ENCODE measurements around the gene CDKN1C.

CDKN1C gene

GRCh38 chr11:2927121-2927800 is 41.7 kb upstream of the CDKN1C start:
- ATAC-seq: no peak
- Mint-ChIP-seq H3K27ac (peak overlapping the region in 1 of 2 donors; percentile 27), H3K4me3 (peak overlapping the region; percentile 71 to 89), H3K9me3 (no peaks in the 10 kb centered on the region), H3K27me3 (peaks cover 39% of the 10 kb centered on the region), H3K4me1 (peaks cover 41% of the 10 kb centered on the region)
- no peak for DNase-seq

GRCh38 chr11:2926611-2927051 is 41.1 kb upstream of the CDKN1C start:
- Mint-ChIP-seq H3K27ac (no peak overlapping the region), H3K9me3 (no peaks in the 10 kb centered on the region), H3K27me3 (peaks cover 37% of the 10 kb centered on the region), H3K4me3 (no peak overlapping the region), H3K4me1 (peaks cover 35% of the 10 kb centered on the region)
- DNase-seq (no peak), ATAC-seq (no peak)

- Mint-ChIP-seq H3K27me3 (peaks cover 31% of the 10 kb centered on the region), H3K4me1 (peaks cover 21% of the 10 kb centered on the region), H3K9me3 (no peaks in the 10 kb centered on the region), H3K4me3 (no peak overlapping the region), H3K27ac (no peak overlapping the region)
- DNase-seq (no peak), ATAC-seq (no peak)
Observed at GRCh38 chr11:2924821-2925675, 39.5 kb upstream of the CDKN1C start.

GRCh38 chr11:2924381-2924780 is 38.8 kb upstream of the CDKN1C start:
- Mint-ChIP-seq H3K4me1 (peaks cover 16% of the 10 kb centered on the region), H3K27me3 (peaks cover 31% of the 10 kb centered on the region), H3K27ac (peak overlapping the region in 1 of 2 donors; percentile 76), H3K4me3 (no peak overlapping the region), H3K9me3 (no peaks in the 10 kb centered on the region)
- no peak for DNase-seq
- ATAC-seq: no peak

GRCh38 chr11:2923446-2924375 is 38.1 kb upstream of the CDKN1C start:
- DNase-seq (no peak), ATAC-seq (no peak)
- H3K27me3 Mint-ChIP-seq: peaks cover 25% of the 10 kb centered on the region
- no peak overlapping the region for H3K27ac Mint-ChIP-seq
- no peaks in the 10 kb centered on the region for H3K9me3 Mint-ChIP-seq
- no peak overlapping the region for H3K4me3 Mint-ChIP-seq
- H3K4me1 Mint-ChIP-seq: peaks cover 11% of the 10 kb centered on the region

GRCh38 chr11:2922655-2923054 is 37.1 kb upstream of the CDKN1C start:
- Mint-ChIP-seq H3K4me3 (no peak overlapping the region), H3K27me3 (peaks cover 14% of the 10 kb centered on the region), H3K27ac (no peak overlapping the region), H3K9me3 (no peaks in the 10 kb centered on the region), H3K4me1 (peaks cover 2% of the 10 kb centered on the region)
- DNase-seq: no peak
- no peak for ATAC-seq

- Mint-ChIP-seq H3K4me1 (no peaks in the 10 kb centered on the region), H3K4me3 (no peak overlapping the region), H3K27me3 (peaks cover 7% of the 10 kb centered on the region), H3K9me3 (no peaks in the 10 kb centered on the region), H3K27ac (no peak overlapping the region)
- DNase-seq: no peak
- ATAC-seq: peak; percentile 22
Observed at GRCh38 chr11:2921742-2922493, 36.3 kb upstream of the CDKN1C start.

- DNase-seq: no peak
- Mint-ChIP-seq H3K4me3 (no peak overlapping the region), H3K4me1 (no peaks in the 10 kb centered on the region), H3K27ac (no peak overlapping the region), H3K27me3 (peaks cover under 1% of the 10 kb centered on the region), H3K9me3 (no peaks in the 10 kb centered on the region)
- ATAC-seq: no peak
Observed at GRCh38 chr11:2921261-2921660, 35.7 kb upstream of the CDKN1C start.

GRCh38 chr11:2920343-2920742 is 34.8 kb upstream of the CDKN1C start:
- Mint-ChIP-seq H3K4me3 (no peak overlapping the region), H3K27ac (no peak overlapping the region), H3K9me3 (no peaks in the 10 kb centered on the region), H3K27me3 (no peaks in the 10 kb centered on the region), H3K4me1 (no peaks in the 10 kb centered on the region)
- ATAC-seq (no peak), DNase-seq (no peak)

GRCh38 chr11:2919837-2920236 is 34.3 kb upstream of the CDKN1C start:
- H3K9me3 Mint-ChIP-seq: no peaks in the 10 kb centered on the region
- no peak for ATAC-seq
- H3K4me1 Mint-ChIP-seq: peaks cover under 1% of the 10 kb centered on the region
- H3K27me3 Mint-ChIP-seq: peaks cover under 1% of the 10 kb centered on the region
- no peak overlapping the region for H3K4me3 Mint-ChIP-seq
- H3K27ac Mint-ChIP-seq: no peak overlapping the region
- no peak for DNase-seq

GRCh38 chr11:2919188-2919587 is 33.6 kb upstream of the CDKN1C start:
- ATAC-seq (no peak), DNase-seq (no peak)
- Mint-ChIP-seq H3K4me3 (no peak overlapping the region), H3K4me1 (peaks cover 7% of the 10 kb centered on the region), H3K9me3 (no peaks in the 10 kb centered on the region), H3K27me3 (peaks cover 7% of the 10 kb centered on the region), H3K27ac (peak overlapping the region in 1 of 2 donors; percentile 67)

- H3K27ac Mint-ChIP-seq: no peak overlapping the region
- no peak for DNase-seq
- peaks cover 15% of the 10 kb centered on the region for H3K27me3 Mint-ChIP-seq
- no peak for ATAC-seq
- no peak overlapping the region for H3K4me3 Mint-ChIP-seq
- no peaks in the 10 kb centered on the region for H3K9me3 Mint-ChIP-seq
- H3K4me1 Mint-ChIP-seq: peaks cover 19% of the 10 kb centered on the region
Observed at GRCh38 chr11:2917842-2918490, 32.4 kb upstream of the CDKN1C start.

- Mint-ChIP-seq H3K27ac (no peak overlapping the region), H3K9me3 (no peaks in the 10 kb centered on the region), H3K27me3 (peaks cover 15% of the 10 kb centered on the region), H3K4me1 (peaks cover 23% of the 10 kb centered on the region), H3K4me3 (no peak overlapping the region)
- DNase-seq (no peak), ATAC-seq (no peak)
Observed at GRCh38 chr11:2916892-2917645, 31.5 kb upstream of the CDKN1C start.

Data from stimulated activated naive CD8-positive, alpha-beta T cell treated with anti-CD3 and anti-CD28 coated beads, Interleukin-15, amount 100 ng/mL, for 72 hours (primary cell).